ENCODE results near the gene AGMO. TPM values are rescaled to one million over a fixed set of nuclear protein-coding genes. Genes with fewer than 3 reads are reported as not detected.
"Not testable (repeated sequence)": the region's sequence is repeated elsewhere in the genome, so short reads cannot be mapped to it uniquely, and the experiment has no call there.

The AGMO gene
- total RNA-seq, 2 experiments from 2014 or later, result not detected

DNA sequence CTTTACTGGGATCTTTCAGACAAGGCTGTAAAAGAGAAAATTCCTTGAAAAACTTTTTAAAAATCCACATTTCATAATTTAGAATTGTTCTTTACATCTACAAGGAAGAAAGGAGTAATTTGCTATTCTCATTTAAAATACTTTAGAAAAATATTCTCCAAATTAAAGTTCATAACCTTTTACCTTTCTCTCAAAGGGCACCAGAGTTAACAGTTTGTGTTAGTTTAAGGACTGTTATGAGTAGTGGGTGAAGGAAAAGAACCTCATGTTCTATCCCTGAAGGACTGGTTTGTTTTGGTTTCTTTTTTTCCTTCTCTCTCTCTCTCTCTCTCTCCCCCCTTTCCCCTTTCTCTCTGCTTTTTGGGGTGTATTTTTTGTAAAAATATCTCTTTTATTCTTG lies 4.1 kb downstream of the AGMO start:
- Mint-ChIP-seq H3K27me3 (no peaks in the 10 kb centered on the region), H3K27ac (no peak overlapping the region), H3K9me3 (ENCODE audit: low read depth) (no peaks in the 10 kb centered on the region), H3K4me1 (no peaks in the 10 kb centered on the region), H3K36me3 (ENCODE audit: low read depth) (no peaks in the 10 kb centered on the region), H3K4me3 (no peak overlapping the region)
- POLR2A ChIA-PET, result no interaction called here
- no peak for DNase-seq
- intact Hi-C loops (cut with DNase I, micrococcal nuclease), result no loop called here
- CTCF ChIA-PET, result no interaction called here
- ATAC-seq, result no peak

- POLR2A ChIA-PET, result no interaction called here
- intact Hi-C loops (cut with DNase I, micrococcal nuclease), result no loop called here
- CTCF ChIA-PET, result no interaction called here
- DNase-seq, result no peak
- no peak overlapping the region for H3K27ac Mint-ChIP-seq
- no peak for ATAC-seq
- no peaks in the 10 kb centered on the region for H3K9me3 Mint-ChIP-seq (ENCODE audit: low read depth)
- H3K27me3 Mint-ChIP-seq, result no peaks in the 10 kb centered on the region
- H3K4me3 Mint-ChIP-seq, result no peak overlapping the region
- H3K4me1 Mint-ChIP-seq, result no peaks in the 10 kb centered on the region
- no peaks in the 10 kb centered on the region for H3K36me3 Mint-ChIP-seq (ENCODE audit: low read depth)
These were observed 4.6 kb downstream of the AGMO start for GRCh38 chr7:15557186-15557585.

- ChIA-PET POLR2A (no interaction called here), CTCF (no interaction called here)
- intact Hi-C loops (cut with DNase I, micrococcal nuclease), result no loop called here
- DNase-seq, result no peak
- H3K27ac Mint-ChIP-seq, result no peak overlapping the region
- no peak for ATAC-seq
- H3K36me3 Mint-ChIP-seq (ENCODE audit: low read depth), result no peaks in the 10 kb centered on the region
- H3K9me3 Mint-ChIP-seq (ENCODE audit: low read depth), result no peaks in the 10 kb centered on the region
- no peaks in the 10 kb centered on the region for H3K4me1 Mint-ChIP-seq
- H3K27me3 Mint-ChIP-seq, result no peaks in the 10 kb centered on the region
- H3K4me3 Mint-ChIP-seq, result no peak overlapping the region
These were observed 5.3 kb downstream of the AGMO start for GRCh38 chr7:15556339-15557105.

DNA sequence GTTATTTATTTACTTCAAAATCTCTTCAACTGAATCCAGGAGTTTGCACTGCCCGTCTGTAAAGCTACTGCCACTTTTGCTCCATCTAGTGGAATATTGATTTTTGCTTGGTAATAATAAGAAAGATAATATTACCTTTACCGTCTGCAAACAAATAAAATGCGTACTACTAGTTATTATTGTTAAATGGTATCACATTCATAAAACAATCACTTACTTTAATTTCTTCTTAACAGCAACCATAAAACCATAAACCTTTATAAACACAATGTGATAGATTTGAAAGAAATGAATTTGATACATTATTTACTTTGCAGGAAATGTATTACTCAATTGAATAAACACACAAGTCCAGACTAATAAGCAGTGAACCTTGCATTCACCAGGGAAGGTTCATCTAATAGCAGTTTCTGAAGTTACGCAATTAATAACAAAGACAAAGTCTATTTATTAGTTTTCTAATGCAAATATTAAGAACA lies 6.4 kb downstream of the AGMO start:
- no peaks in the 10 kb centered on the region for H3K27me3 Mint-ChIP-seq
- no peaks in the 10 kb centered on the region for H3K36me3 Mint-ChIP-seq (ENCODE audit: low read depth)
- H3K9me3 Mint-ChIP-seq (ENCODE audit: low read depth), result no peaks in the 10 kb centered on the region
- H3K4me3 Mint-ChIP-seq, result no peak overlapping the region
- no peak overlapping the region for H3K27ac Mint-ChIP-seq
- ChIA-PET POLR2A (no interaction called here), CTCF (no interaction called here)
- no peaks in the 10 kb centered on the region for H3K4me1 Mint-ChIP-seq
- ATAC-seq, result no peak
- DNase-seq, result no peak
- intact Hi-C loops (cut with DNase I, micrococcal nuclease), result no loop called here

DNA sequence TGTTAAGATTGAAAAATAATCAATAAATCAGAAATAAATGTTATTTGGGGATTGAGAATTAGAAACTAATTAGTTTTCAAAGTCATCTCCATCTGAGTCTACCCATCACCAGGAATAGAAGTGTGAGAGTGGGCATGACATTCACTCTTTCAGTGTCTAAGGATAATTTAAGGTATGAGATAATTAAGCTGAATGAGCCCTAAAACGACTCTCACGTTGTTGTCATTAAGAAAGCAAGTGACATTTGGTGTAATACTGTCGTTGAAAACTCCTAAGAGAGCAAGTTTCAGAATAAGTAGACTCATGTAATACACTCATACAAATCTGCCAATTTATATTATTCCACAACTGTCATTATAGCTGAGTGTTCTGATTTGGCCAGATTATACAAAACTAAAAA lies 7.1 kb downstream of the AGMO start:
- H3K27me3 Mint-ChIP-seq, result no peaks in the 10 kb centered on the region
- ChIA-PET CTCF (no interaction called here), POLR2A (interaction anchor here (0.7 kb wide), 1 partner anchor 148 kb away, joined by 3 read pairs; no protein-coding TSS in a partner anchor)
- no peaks in the 10 kb centered on the region for H3K9me3 Mint-ChIP-seq (ENCODE audit: low read depth)
- ATAC-seq, result no peak
- intact Hi-C loops (cut with DNase I, micrococcal nuclease), result no loop called here
- DNase-seq, result no peak
- H3K27ac Mint-ChIP-seq, result no peak overlapping the region
- no peaks in the 10 kb centered on the region for H3K4me1 Mint-ChIP-seq
- H3K36me3 Mint-ChIP-seq (ENCODE audit: low read depth), result no peaks in the 10 kb centered on the region
- no peak overlapping the region for H3K4me3 Mint-ChIP-seq

DNA sequence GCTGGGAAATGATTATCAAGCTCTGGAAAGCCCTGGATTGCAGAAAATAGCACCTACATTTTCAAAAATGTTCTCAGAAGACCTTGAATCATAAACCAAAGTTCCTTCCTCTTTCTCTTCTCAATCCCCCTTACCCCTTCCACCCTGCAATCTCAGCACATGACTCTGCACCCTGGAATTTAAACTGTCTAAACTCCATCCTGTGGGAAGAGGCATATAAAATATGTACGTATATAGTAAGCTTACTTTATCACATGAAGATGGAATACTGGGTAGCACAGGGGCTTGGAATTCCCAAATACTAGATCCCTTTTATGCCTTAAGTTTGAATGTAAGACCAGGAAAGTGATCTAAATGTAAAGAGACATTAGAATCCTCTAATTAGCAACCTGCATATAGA lies 7.7 kb downstream of the AGMO start:
- ATAC-seq (no peak), DNase-seq (no peak)
- H3K36me3 Mint-ChIP-seq (ENCODE audit: low read depth), result no peaks in the 10 kb centered on the region
- ChIA-PET CTCF (no interaction called here), POLR2A (no interaction called here)
- no peak overlapping the region for H3K4me3 Mint-ChIP-seq
- H3K4me1 Mint-ChIP-seq, result no peaks in the 10 kb centered on the region
- intact Hi-C loops (cut with DNase I, micrococcal nuclease), result no loop called here
- H3K27ac Mint-ChIP-seq, result no peak overlapping the region
- no peaks in the 10 kb centered on the region for H3K9me3 Mint-ChIP-seq (ENCODE audit: low read depth)
- H3K27me3 Mint-ChIP-seq, result no peaks in the 10 kb centered on the region

DNA sequence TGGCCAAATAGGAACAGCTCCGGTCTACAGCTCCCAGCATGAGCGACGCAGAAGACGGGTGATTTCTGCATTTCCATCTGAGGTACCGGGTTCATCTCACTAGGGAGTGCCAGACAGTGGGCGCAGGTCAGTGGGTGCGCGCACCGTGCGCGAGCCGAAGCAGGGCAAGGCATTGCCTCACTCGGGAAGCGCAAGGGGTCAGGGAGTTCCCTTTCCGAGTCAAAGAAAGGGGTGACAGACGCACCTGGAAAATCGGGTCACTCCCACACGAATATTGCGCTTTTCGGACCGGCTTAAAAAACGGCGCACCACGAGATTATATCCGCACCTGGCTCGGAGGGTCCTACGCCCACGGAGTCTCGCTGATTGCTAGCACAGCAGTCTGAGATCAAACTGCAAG lies 14.5 kb downstream of the AGMO start:
- DNase-seq; CTCF ChIA-PET; H3K4me3 Mint-ChIP-seq; H3K9me3 Mint-ChIP-seq (ENCODE audit: low read depth); H3K36me3 Mint-ChIP-seq (ENCODE audit: low read depth); H3K27ac Mint-ChIP-seq; intact Hi-C loops (cut with DNase I, micrococcal nuclease); H3K4me1 Mint-ChIP-seq; ATAC-seq; H3K27me3 Mint-ChIP-seq; POLR2A ChIA-PET: not testable (repeated sequence)

DNA sequence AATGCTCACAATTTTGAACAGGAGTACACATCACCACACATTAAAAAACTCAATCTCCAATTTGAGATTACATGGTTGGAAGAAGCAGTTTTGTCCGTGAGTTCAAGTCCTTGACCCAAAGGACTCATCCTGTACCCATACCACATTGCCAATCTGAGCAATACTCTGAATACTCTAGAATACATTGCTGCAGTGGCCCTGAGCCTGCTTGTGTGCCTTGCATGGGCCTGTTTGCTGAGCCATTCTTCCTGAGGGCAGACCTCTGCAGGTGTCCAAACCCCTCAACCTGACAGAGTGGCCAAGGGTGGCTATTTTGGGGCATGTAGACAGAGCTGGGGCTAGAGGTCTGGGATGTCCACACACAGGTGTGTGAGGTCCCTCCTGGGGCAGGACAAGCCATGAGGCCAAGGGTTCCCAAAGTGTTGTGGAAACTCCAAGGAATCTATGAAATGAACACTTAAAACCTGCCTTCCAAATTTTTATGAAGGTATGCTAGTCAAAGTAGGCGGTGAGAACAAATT lies 15.5 kb downstream of the AGMO start:
- H3K27ac Mint-ChIP-seq, result no peak overlapping the region
- H3K4me1 Mint-ChIP-seq, result no peaks in the 10 kb centered on the region
- H3K27me3 Mint-ChIP-seq, result no peaks in the 10 kb centered on the region
- intact Hi-C loops (cut with DNase I, micrococcal nuclease), result no loop called here
- no peak for ATAC-seq
- no peak overlapping the region for H3K4me3 Mint-ChIP-seq
- H3K9me3 Mint-ChIP-seq (ENCODE audit: low read depth), result peaks cover 2% of the 10 kb centered on the region
- no peaks in the 10 kb centered on the region for H3K36me3 Mint-ChIP-seq (ENCODE audit: low read depth)
- POLR2A ChIA-PET, result no interaction called here
- DNase-seq, result no peak
- CTCF ChIA-PET, result no interaction called here

- ATAC-seq, result no peak
- Mint-ChIP-seq H3K4me3 (no peak overlapping the region), H3K27me3 (no peaks in the 10 kb centered on the region), H3K36me3 (ENCODE audit: low read depth) (no peaks in the 10 kb centered on the region), H3K4me1 (no peaks in the 10 kb centered on the region), H3K9me3 (ENCODE audit: low read depth) (peaks cover 2% of the 10 kb centered on the region), H3K27ac (no peak overlapping the region)
- POLR2A ChIA-PET, result no interaction called here
- no peak for DNase-seq
- CTCF ChIA-PET, result no interaction called here
- intact Hi-C loops (cut with DNase I, micrococcal nuclease), result no loop called here
These were observed 17.8 kb downstream of the AGMO start for GRCh38 chr7:15544050-15544449.

DNA sequence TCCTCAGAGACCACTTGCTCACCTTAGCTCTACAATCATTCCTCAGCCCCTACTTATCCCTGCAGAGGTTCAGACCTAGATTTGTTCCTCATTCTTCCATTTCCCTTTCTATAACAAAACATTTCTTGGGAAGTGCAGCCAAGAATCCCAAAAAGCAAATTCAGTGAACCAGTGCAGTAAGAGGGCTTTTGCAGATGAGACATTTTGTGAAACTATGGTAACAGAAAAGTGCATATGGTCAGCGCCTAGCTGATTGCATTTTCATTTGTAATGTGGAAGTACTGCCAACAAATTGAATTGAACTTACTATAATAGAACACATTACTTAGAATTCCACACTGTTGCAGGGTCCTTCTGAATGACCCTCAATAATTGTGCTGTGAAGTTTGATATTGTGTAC lies 18.6 kb downstream of the AGMO start:
- ChIA-PET POLR2A (no interaction called here), CTCF (no interaction called here)
- Mint-ChIP-seq H3K27me3 (no peaks in the 10 kb centered on the region), H3K27ac (no peak overlapping the region), H3K4me1 (no peaks in the 10 kb centered on the region), H3K36me3 (ENCODE audit: low read depth) (no peaks in the 10 kb centered on the region), H3K9me3 (ENCODE audit: low read depth) (peaks cover 2% of the 10 kb centered on the region), H3K4me3 (no peak overlapping the region)
- intact Hi-C loops (cut with DNase I, micrococcal nuclease), result no loop called here
- ATAC-seq, result no peak
- no peak for DNase-seq

DNA sequence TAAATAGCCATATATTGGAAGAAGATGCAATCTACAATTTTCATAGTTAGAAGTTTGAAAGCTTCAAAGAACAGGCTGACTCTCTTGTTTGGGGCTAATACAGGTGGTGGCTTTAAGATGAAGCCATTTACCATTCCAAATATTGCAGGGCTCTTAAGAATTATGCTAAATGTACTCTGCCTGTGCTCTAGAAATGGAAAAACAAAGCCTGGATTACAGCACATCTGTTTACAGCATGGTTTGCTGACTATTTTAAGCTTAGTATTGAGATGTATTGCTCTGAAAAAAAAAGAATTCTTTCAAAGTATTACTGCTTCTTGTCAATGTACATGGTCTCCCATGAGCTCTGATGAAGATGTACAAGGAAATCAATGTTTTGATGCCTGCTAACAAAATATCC lies 34.2 kb downstream of the AGMO start:
- ChIA-PET POLR2A (interaction anchor here (0.6 kb wide), 1 partner anchor 180 kb away, joined by 4 read pairs; no protein-coding TSS in a partner anchor), CTCF (no interaction called here)
- H3K27me3 Mint-ChIP-seq, result no peaks in the 10 kb centered on the region
- H3K4me3 Mint-ChIP-seq, result no peak overlapping the region
- DNase-seq, result no peak
- ATAC-seq, result no peak
- peaks cover 2% of the 10 kb centered on the region for H3K9me3 Mint-ChIP-seq (ENCODE audit: low read depth)
- no peaks in the 10 kb centered on the region for H3K36me3 Mint-ChIP-seq (ENCODE audit: low read depth)
- H3K4me1 Mint-ChIP-seq, result no peaks in the 10 kb centered on the region
- H3K27ac Mint-ChIP-seq, result no peak overlapping the region
- intact Hi-C loops (cut with DNase I, micrococcal nuclease), result no loop called here

GRCh38 chr7:15525652-15526263 lies 36.1 kb downstream of the AGMO start:
- intact Hi-C loops (cut with DNase I, micrococcal nuclease), result no loop called here
- Mint-ChIP-seq H3K9me3 (ENCODE audit: low read depth) (peaks cover 8% of the 10 kb centered on the region), H3K36me3 (ENCODE audit: low read depth) (no peaks in the 10 kb centered on the region), H3K27me3 (no peaks in the 10 kb centered on the region), H3K4me3 (no peak overlapping the region), H3K4me1 (no peaks in the 10 kb centered on the region), H3K27ac (no peak overlapping the region)
- POLR2A ChIA-PET, result no interaction called here
- DNase-seq (no peak), ATAC-seq (no peak)
- CTCF ChIA-PET, result interaction anchor here (0.6 kb wide), 1 partner anchor 52 kb away, joined by 3 read pairs; no protein-coding TSS in a partner anchor
